Vagina (tissue), 2 donors: ENCODE results near the gene DPP6.

Source experiments
- CTCF ChIP-seq, 3 experiments: fragments of 450-650 bp in 2 of 3; fragments of 200-600 bp in 1 of 3; sonication (generic) in 1 of 3; IDR thresholded peaks; one replicate each; pipeline ENCODE4 v1.5.1; 2017 to 2019; ENCODE audit warnings: antibody characterized with exemption in 3 of 3, mild to moderate bottlenecking in 2 of 3, moderate library complexity in 2 of 3
- POLR2A ChIP-seq, 2 donors: fragments of 450-650 bp; IDR thresholded peaks; one replicate each; pipeline ENCODE4 v1.6.1; 2017; ENCODE audit warnings: antibody characterized with exemption in 2 of 2, mild to moderate bottlenecking in 2 of 2, moderate library complexity in 2 of 2
- POLR2AphosphoS5 ChIP-seq, 2 donors: sonication (generic); formaldehyde crosslinking; IDR thresholded peaks; one replicate each; pipeline ENCODE4 v1.9.0; 2017; ENCODE audit warnings: antibody characterized with exemption in 2 of 2, mild to moderate bottlenecking in 2 of 2, low read depth in 1 of 2; ENCODE audit not compliant: insufficient read depth in 1 of 2

- no peak for TF ChIP-seq POLR2AphosphoS5 (IDR thresholded peaks at IDR 0.05; ENCODE audit: insufficient read depth in 1 of 2, low read depth in 1 of 2)
- TF ChIP-seq POLR2A (IDR thresholded peaks at IDR 0.05): no peak
- TF ChIP-seq CTCF (IDR thresholded peaks at IDR 0.05): no peak
Measured at GRCh38 chr7:154783281-154783909, 731.2 kb downstream of the DPP6 start.
